ENCODE measurements around the gene SPPL3. TPM values are rescaled to one million over a fixed set of nuclear protein-coding genes. Genes with fewer than 3 reads are reported as not detected.

The SPPL3 gene
- total and polyA plus RNA-seq, 7 experiments from 2014 or later = 22.8 to 51.8 (median 47.5) TPM

- DNase-seq (peak in 7 of 9 donors; percentile 44 to 69 (median 62)), ATAC-seq (peak; percentile 76)
- peaks cover 0 to 45% (median 4%) of the 10 kb centered on the region in 3 experiments for H3K36me3 ChIP-seq (ENCODE audit: control insufficient read depth in 2 of 3, insufficient read depth in 3 of 3, low read length in 3 of 3)
These were observed 143.6 kb downstream of the SPPL3 start for GRCh38 chr12:120760349-120761254.

DNA sequence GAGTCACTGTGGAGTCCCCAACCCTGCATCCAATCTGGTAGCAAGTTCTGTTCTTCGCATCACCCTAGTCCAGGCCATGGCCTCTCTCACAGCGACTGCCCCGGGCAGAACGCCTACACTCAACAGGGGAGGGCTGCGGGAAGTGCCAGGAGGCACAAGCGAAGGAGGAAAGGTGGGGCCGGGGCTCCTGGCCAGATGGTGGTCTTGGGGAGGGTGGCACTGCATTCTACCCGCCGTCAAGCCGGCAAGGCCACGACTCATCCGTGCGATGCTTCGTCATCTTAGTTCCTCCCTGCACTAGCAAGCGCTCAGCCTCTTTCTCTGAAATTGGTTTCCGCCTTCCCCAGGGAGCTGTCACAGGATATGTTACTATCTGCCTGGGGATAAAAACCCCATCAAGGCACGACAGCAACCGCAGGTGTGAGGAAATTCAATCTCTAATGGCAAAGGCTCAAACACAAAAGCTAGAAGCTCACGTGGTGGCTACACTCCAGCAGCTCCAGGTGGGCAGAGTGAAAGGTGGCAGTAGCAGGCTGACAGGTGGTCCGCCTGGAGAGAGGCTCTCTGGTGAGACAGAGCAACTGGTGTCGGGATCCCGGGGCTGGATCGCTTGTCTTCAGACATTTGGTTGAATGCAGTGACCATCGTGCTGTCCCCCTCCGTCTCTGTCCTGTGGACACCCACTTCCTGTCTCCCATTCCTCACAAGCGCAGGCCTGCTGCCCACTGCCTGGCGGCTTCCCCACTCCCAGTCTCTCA is 144.4 kb downstream of the SPPL3 start:
- H3K9me3 ChIP-seq (ENCODE audit: control insufficient read depth in 2 of 3, low read length in 3 of 3) = peaks cover 0 to 1% (median 0%) of the 10 kb centered on the region in 3 experiments
- no peak for DNase-seq
- H3K4me3 Mint-ChIP-seq = peak overlapping the region in 8 of 10 donors; percentile 25 to 77 (median 66)
- no peaks in the 10 kb centered on the region for H3K4me1 ChIP-seq (ENCODE audit: control insufficient read depth in 2 of 2, insufficient read depth in 2 of 2, low read length in 2 of 2)
- ChIA-PET POLR2A (no interaction called here), CTCF (no interaction called here)
- ATAC-seq = no peak
- peak overlapping the region; percentile 83 to 98 (median 87) for H3K27ac Mint-ChIP-seq
- intact Hi-C loops (cut with micrococcal nuclease) = loop anchor here (2.0 kb wide), 2 partner anchors 73 to 211 kb away; partner anchors contain the start of gene MLEC (in 1 of the 2)
- H3K27me3 ChIP-seq (ENCODE audit: control insufficient read depth in 2 of 2, insufficient read depth in 2 of 2, low read length in 2 of 2) = no peaks in the 10 kb centered on the region
- peak overlapping the region; percentile 51 for H3K27ac ChIP-seq (ENCODE audit: low read depth, low read length)
- peaks cover 0 to 8% (median 0%) of the 10 kb centered on the region in 5 donors for H3K27me3 Mint-ChIP-seq
- peaks cover 0 to 9% (median 6%) of the 10 kb centered on the region in 11 donors for H3K9me3 Mint-ChIP-seq
- no peak overlapping the region for H3K4me3 ChIP-seq (ENCODE audit: low read length)
- peaks cover 0 to 36% (median 4%) of the 10 kb centered on the region in 3 experiments for H3K36me3 ChIP-seq (ENCODE audit: control insufficient read depth in 2 of 3, insufficient read depth in 3 of 3, low read length in 3 of 3)
- H3K36me3 Mint-ChIP-seq = peaks cover 6 to 29% (median 12%) of the 10 kb centered on the region in 5 donors
- H3K4me1 Mint-ChIP-seq = peaks cover 0 to 32% (median 19%) of the 10 kb centered on the region in 7 donors

More at GRCh38 chr12:120760349-120761254, 143.6 kb downstream of the SPPL3 start:
- Mint-ChIP-seq H3K27me3 (no peaks in the 10 kb centered on the region), H3K36me3 (peaks cover 0 to 27% (median 9%) of the 10 kb centered on the region in 5 donors), H3K4me3 (peak overlapping the region in 9 of 10 donors; percentile 30 to 77 (median 67)), H3K9me3 (peaks cover 0 to 4% (median 0%) of the 10 kb centered on the region in 11 donors), H3K4me1 (peaks cover 0 to 32% (median 19%) of the 10 kb centered on the region in 7 donors), H3K27ac (peak overlapping the region; percentile 83 to 98 (median 87))
- ChIA-PET POLR2A (no interaction called here), CTCF (no interaction called here)
- Histone ChIP-seq H3K4me1 (ENCODE audit: control insufficient read depth in 2 of 2, insufficient read depth in 2 of 2, low read length in 2 of 2) (no peaks in the 10 kb centered on the region), H3K27ac (ENCODE audit: low read depth, low read length) (peak overlapping the region; percentile 52), H3K27me3 (ENCODE audit: control insufficient read depth in 2 of 2, insufficient read depth in 2 of 2, low read length in 2 of 2) (no peaks in the 10 kb centered on the region), H3K4me3 (ENCODE audit: low read length) (no peak overlapping the region), H3K9me3 (ENCODE audit: control insufficient read depth in 2 of 3, low read length in 3 of 3) (no peaks in the 10 kb centered on the region)
- intact Hi-C loops (cut with micrococcal nuclease) = loop anchor here (2.0 kb wide), 2 partner anchors 74 to 210 kb away; partner anchors contain the start of gene MLEC (in 1 of the 2)

DNA sequence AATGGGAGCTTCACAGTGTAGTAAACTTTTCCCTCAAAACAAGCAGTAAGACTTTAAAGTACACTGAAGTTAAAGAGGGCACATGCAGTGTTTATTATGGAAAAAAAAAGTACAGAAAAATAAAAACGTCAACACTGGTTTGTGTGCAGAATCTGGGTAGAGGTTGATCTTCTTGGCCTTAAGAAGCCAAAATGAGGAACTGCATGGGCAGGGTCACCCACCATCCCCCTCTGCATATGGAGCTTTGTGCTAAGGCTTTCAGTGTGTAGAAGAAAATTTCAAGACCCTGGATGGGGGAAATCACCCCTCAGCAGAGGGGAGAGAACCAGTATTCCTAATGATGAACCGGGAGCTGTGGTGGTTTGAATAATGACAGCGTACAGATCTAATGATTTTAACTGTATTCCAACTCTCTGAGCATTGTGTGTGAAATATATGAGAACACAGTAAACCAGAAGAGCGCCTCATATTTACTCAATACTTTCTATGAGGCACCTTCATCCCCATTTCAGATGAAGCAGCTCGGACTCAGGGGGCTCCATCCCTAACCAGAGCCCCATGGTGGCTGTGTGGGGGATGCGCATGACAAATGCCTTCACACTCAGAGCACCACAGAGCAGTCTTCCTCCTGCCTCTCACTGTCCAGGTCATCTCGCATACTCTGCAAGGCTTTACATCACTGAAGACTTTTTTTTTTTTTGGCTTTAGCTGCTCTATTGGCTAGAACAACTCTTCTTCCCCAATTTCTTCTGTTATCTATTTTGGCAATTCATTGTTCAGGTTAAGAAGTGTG is 145.2 kb downstream of the SPPL3 start:
- no peak overlapping the region for H3K4me3 ChIP-seq (ENCODE audit: low read length)
- peak overlapping the region in 7 of 9 donors; percentile 26 to 98 (median 87) for H3K27ac Mint-ChIP-seq
- intact Hi-C loops (cut with micrococcal nuclease) = no loop called here
- H3K36me3 ChIP-seq (ENCODE audit: control insufficient read depth in 2 of 3, insufficient read depth in 3 of 3, low read length in 3 of 3) = peaks cover 0 to 30% (median 0%) of the 10 kb centered on the region in 3 experiments
- H3K36me3 Mint-ChIP-seq = peaks cover 4 to 24% (median 13%) of the 10 kb centered on the region in 5 donors
- H3K4me1 Mint-ChIP-seq = peaks cover 0 to 32% (median 19%) of the 10 kb centered on the region in 7 donors
- peak overlapping the region in 2 of 10 donors; percentile 17 to 68 for H3K4me3 Mint-ChIP-seq
- ChIA-PET POLR2A (no interaction called here), CTCF (no interaction called here)
- no peaks in the 10 kb centered on the region for H3K4me1 ChIP-seq (ENCODE audit: control insufficient read depth in 2 of 2, insufficient read depth in 2 of 2, low read length in 2 of 2)
- peaks cover 0 to 13% (median 7%) of the 10 kb centered on the region in 11 donors for H3K9me3 Mint-ChIP-seq
- H3K27me3 Mint-ChIP-seq = peaks cover 0 to 9% (median 0%) of the 10 kb centered on the region in 5 donors
- H3K27me3 ChIP-seq (ENCODE audit: control insufficient read depth in 2 of 2, insufficient read depth in 2 of 2, low read length in 2 of 2) = no peaks in the 10 kb centered on the region
- DNase-seq (no peak), ATAC-seq (no peak)
- peaks cover 0 to 5% (median 0%) of the 10 kb centered on the region in 3 experiments for H3K9me3 ChIP-seq (ENCODE audit: control insufficient read depth in 2 of 3, low read length in 3 of 3)
- no peak overlapping the region for H3K27ac ChIP-seq (ENCODE audit: low read depth, low read length)

GRCh38 chr12:120757949-120758348 is 146.2 kb downstream of the SPPL3 start:
- POLR2A ChIA-PET = interaction anchor here (0.5 kb wide), 1 partner anchor 205 kb away, joined by 4 read pairs; no protein-coding TSS in a partner anchor
- no peak for DNase-seq
- Histone ChIP-seq H3K36me3 (ENCODE audit: control insufficient read depth in 2 of 3, insufficient read depth in 3 of 3, low read length in 3 of 3) (peaks cover 0 to 19% (median 0%) of the 10 kb centered on the region in 3 experiments), H3K9me3 (ENCODE audit: control insufficient read depth in 2 of 3, low read length in 3 of 3) (peaks cover 0 to 5% (median 0%) of the 10 kb centered on the region in 3 experiments), H3K27me3 (ENCODE audit: control insufficient read depth in 2 of 2, insufficient read depth in 2 of 2, low read length in 2 of 2) (no peaks in the 10 kb centered on the region), H3K27ac (ENCODE audit: low read depth, low read length) (no peak overlapping the region), H3K4me1 (ENCODE audit: control insufficient read depth in 2 of 2, insufficient read depth in 2 of 2, low read length in 2 of 2) (no peaks in the 10 kb centered on the region), H3K4me3 (ENCODE audit: low read length) (no peak overlapping the region)
- CTCF ChIA-PET = no interaction called here
- Mint-ChIP-seq H3K36me3 (peaks cover 4 to 21% (median 13%) of the 10 kb centered on the region in 5 donors), H3K27ac (peak overlapping the region in 1 of 9 donors; percentile 10), H3K4me1 (peaks cover 0 to 32% (median 19%) of the 10 kb centered on the region in 7 donors), H3K9me3 (peaks cover 1 to 17% (median 7%) of the 10 kb centered on the region in 11 donors), H3K27me3 (peaks cover 0 to 9% (median 3%) of the 10 kb centered on the region in 5 donors), H3K4me3 (no peak overlapping the region)
- intact Hi-C loops (cut with micrococcal nuclease) = no loop called here
- ATAC-seq = no peak

DNA sequence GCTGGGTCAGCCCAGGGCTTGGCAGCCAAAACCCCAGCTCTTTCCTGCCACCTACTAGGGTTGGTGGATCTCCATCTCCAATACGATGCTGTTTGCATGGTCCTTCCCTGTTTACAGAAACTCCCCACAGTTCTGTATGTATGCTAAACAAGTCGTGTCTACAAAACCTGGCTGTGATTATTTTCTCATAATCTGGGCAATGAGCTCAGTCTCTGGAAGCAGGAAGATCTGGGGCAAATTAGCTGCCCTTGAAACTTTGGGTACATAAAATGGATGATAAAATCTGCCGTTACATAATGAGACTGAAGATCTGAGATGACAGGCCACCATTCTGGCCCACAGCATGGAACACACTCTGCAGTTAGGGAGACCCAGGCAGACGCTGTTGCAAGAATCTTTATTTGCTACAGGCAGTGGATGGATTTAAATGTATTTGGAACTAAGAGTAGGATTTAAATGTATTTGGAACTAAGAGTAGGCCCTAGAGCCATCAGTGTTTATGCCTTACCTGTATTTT is 146.9 kb downstream of the SPPL3 start:
- no peak overlapping the region for H3K4me3 ChIP-seq (ENCODE audit: low read length)
- Mint-ChIP-seq H3K4me3 (no peak overlapping the region), H3K4me1 (peaks cover 0 to 32% (median 18%) of the 10 kb centered on the region in 7 donors), H3K9me3 (peaks cover 1 to 17% (median 7%) of the 10 kb centered on the region in 11 donors), H3K27ac (no peak overlapping the region), H3K27me3 (peaks cover 0 to 9% (median 3%) of the 10 kb centered on the region in 5 donors), H3K36me3 (peaks cover 4 to 20% (median 13%) of the 10 kb centered on the region in 5 donors)
- H3K4me1 ChIP-seq (ENCODE audit: control insufficient read depth in 2 of 2, insufficient read depth in 2 of 2, low read length in 2 of 2) = no peaks in the 10 kb centered on the region
- ATAC-seq (no peak), DNase-seq (no peak)
- peaks cover 0 to 5% (median 0%) of the 10 kb centered on the region in 3 experiments for H3K9me3 ChIP-seq (ENCODE audit: control insufficient read depth in 2 of 3, low read length in 3 of 3)
- CTCF ChIA-PET = no interaction called here
- intact Hi-C loops (cut with micrococcal nuclease) = no loop called here
- POLR2A ChIA-PET = interaction anchor here (0.5 kb wide), 1 partner anchor 206 kb away, joined by 4 read pairs; no protein-coding TSS in a partner anchor
- H3K27ac ChIP-seq (ENCODE audit: low read depth, low read length) = no peak overlapping the region
- H3K36me3 ChIP-seq (ENCODE audit: control insufficient read depth in 2 of 3, insufficient read depth in 3 of 3, low read length in 3 of 3) = peaks cover 0 to 15% (median 0%) of the 10 kb centered on the region in 3 experiments
- H3K27me3 ChIP-seq (ENCODE audit: control insufficient read depth in 2 of 2, insufficient read depth in 2 of 2, low read length in 2 of 2) = no peaks in the 10 kb centered on the region
